ENCODE measurements around the gene HSF5.
"Not testable (repeated sequence)": the region's sequence is repeated elsewhere in the genome, so short reads cannot be mapped to it uniquely, and the experiment has no call there.

Gene HSF5

DNA sequence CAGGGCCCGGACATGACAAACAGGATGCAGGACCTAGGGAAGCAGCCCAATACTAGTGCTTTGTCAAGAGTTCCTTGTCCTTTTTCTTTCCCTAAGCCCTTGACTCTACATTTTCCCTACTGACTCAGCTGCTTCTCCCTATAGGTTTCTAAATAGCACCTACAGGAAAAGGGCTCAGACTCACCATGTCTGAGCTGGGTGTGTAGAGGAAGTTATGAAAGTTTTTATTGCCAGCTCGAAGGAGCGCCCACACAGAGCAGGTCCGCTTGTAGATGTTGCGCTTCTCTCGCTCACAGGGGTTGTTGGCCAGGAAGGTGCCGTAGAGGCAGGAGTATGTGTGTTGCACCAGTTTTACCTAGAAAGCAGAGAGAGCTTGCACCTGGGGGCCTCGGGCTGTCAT, 15.7 kb upstream of the HSF5 start:
- in situ Hi-C loops (cut with MboI; ENCODE audit: low sequenced_read_pairs, unreplicated experiment), result no loop called here

DNA sequence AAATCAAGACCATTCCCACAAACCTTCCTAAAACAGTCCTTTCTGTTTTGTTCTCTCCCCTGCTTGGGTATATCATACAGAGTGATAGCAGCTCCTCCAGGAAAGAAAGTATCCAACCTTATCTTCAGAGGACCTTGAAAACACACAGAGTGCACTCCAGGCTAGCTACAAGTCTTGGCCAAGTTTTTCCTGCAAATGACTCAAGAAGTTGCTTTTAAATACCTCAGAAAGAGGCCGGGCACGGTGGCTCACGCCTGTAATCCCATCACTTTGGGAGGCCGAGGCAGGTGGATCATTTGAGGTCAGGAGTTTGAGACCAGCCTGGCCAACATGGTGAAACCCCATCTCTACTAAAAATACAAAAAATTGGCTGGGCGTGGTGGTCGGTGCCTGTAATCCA, 14.9 kb upstream of the HSF5 start:
- DNase-seq (ENCODE audit: low spot score); in situ Hi-C loops (cut with MboI; ENCODE audit: low sequenced_read_pairs, unreplicated experiment): not testable (repeated sequence)

More for the DNA sequence above, 15.7 kb upstream of the HSF5 start:
- DNase-seq (ENCODE audit: low spot score), result no peak
- TF ChIP-seq, protein P1, sequence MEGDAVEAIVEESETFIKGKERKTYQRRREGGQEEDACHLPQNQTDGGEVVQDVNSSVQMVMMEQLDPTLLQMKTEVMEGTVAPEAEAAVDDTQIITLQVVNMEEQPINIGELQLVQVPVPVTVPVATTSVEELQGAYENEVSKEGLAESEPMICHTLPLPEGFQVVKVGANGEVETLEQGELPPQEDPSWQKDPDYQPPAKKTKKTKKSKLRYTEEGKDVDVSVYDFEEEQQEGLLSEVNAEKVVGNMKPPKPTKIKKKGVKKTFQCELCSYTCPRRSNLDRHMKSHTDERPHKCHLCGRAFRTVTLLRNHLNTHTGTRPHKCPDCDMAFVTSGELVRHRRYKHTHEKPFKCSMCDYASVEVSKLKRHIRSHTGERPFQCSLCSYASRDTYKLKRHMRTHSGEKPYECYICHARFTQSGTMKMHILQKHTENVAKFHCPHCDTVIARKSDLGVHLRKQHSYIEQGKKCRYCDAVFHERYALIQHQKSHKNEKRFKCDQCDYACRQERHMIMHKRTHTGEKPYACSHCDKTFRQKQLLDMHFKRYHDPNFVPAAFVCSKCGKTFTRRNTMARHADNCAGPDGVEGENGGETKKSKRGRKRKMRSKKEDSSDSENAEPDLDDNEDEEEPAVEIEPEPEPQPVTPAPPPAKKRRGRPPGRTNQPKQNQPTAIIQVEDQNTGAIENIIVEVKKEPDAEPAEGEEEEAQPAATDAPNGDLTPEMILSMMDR (IDR thresholded peaks at IDR 0.05; ENCODE audit: borderline replicate concordance, control extremely low read depth, extremely low read depth, insufficient read depth, missing control alignments), result no peak

DNA sequence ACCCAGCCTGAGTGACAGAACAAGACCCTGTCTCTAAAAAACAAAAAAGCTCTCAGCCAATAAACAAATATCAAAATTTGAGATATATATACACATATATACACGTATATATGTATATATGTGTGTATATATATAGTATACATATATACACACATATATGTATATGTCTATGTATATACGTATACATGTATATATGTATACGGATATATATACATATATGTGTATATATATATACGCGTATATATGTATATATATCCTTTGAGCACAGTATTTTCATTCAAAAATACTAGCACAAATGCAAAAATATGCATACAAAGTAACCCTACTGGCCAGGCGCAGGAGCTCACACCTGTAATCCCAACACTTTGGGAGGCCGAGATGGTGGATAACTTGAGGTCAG, 13.2 kb upstream of the HSF5 start:
- no peak for DNase-seq (ENCODE audit: low spot score)
- in situ Hi-C loops (cut with MboI; ENCODE audit: low sequenced_read_pairs, unreplicated experiment), result no loop called here

DNA sequence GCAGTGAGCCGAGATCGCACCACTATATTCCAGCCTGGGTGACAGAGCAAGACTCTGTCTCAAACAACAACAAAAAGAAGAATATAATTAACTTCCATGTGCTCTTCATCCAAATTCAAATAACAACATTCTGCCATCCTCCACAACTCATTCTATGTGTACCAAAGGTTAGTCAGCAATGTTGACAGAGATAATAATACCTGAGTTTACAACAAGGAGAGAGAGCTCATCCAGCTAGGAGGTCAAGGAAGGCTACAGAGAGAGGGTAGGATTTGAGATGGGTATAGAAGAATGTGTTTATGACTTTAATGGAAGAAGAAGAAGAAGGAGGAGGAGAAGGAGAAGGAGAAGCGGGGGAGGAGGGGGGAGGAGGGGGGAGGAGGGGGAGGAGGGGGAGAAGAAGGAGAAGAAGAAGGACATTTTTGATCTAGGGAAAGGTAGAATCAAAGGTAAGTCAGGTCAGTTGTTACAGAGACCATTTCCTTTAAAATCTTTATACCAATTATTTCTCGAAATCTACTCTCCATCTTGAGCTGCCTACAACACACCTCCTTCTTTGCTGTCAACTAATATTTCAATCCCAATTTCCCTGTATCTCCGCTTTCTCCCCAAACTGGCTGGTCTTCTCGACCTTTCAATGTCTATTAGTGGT, 10.1 kb upstream of the HSF5 start:
- TF ChIP-seq, protein P1 (IDR thresholded peaks at IDR 0.05; ENCODE audit: borderline replicate concordance, control extremely low read depth, extremely low read depth, insufficient read depth, missing control alignments), result no peak
- in situ Hi-C loops (cut with MboI; ENCODE audit: low sequenced_read_pairs, unreplicated experiment), result no loop called here
- DNase-seq (ENCODE audit: low spot score), result no peak

More for the DNA sequence above, 13.2 kb upstream of the HSF5 start:
- TF ChIP-seq, protein P1 (IDR thresholded peaks at IDR 0.05; ENCODE audit: borderline replicate concordance, control extremely low read depth, extremely low read depth, insufficient read depth, missing control alignments), result no peak

DNA sequence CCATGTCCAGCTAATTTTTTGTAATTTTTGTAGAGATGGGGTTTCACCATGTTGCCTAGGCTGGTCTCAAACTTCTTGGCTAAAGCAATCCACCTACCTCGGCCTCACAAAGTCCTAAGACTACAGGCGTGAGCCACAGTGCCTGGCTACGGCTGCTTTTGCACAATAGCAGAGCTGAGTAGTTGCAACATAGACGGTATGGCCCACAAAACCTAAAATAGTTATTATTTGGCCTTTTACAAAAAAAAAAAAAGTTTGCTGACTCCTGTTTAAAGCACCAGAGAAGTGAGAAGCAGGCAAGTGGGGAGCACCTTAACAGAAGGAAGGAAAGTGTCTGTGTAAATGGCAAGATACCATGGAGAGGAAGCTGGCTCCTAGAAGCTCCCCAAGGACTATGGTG, 5.3 kb upstream of the HSF5 start:
- in situ Hi-C loops (cut with MboI; ENCODE audit: low sequenced_read_pairs, unreplicated experiment), result no loop called here
- TF ChIP-seq, protein P1 (IDR thresholded peaks at IDR 0.05; ENCODE audit: borderline replicate concordance, control extremely low read depth, extremely low read depth, insufficient read depth, missing control alignments), result no peak
- DNase-seq (ENCODE audit: low spot score), result no peak

DNA sequence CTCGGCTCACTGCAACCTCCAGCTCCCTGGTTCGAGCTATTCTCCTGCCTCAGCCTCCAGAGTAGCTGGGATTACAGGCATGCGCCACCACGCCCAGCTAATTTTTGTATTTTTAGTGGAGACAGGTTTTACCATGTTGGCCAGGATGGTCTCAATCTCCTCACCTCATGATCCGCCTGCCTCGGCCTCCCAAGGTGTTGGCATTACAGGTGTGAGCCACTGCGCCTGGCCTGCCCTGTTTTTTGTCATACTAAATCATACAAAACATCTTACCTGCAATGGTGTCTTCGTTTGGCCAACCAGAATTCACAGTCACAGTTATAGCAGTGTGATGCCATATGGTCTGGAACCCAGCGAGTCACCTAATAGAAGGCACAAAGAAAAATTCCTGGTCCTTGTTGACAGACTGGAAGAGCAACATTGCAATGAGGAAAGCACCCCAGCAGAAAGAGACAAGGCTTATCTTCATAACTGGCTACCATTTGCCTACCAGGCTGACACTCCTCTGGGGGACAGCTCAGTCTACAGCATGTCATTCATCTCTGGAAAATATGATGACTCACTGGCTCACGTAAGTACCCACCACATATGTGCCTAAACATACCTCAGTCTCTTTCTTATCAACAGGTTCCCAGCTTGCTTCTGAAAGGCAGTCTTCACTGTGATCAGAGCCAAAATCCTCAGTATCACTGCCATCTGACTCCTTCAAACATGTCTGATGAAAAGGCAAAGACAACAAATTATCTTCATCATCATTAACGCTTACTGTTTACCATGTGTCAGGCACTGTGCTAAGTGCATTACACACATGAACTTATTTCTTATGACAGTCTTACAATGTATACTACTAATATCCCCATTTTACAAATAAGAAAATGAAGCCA, 4.3 kb upstream of the HSF5 start:
- in situ Hi-C loops (cut with MboI; ENCODE audit: low sequenced_read_pairs, unreplicated experiment), result no loop called here
- TF ChIP-seq, protein P1 (IDR thresholded peaks at IDR 0.05; ENCODE audit: borderline replicate concordance, control extremely low read depth, extremely low read depth, insufficient read depth, missing control alignments), result no peak
- no peak for DNase-seq (ENCODE audit: low spot score)

DNA sequence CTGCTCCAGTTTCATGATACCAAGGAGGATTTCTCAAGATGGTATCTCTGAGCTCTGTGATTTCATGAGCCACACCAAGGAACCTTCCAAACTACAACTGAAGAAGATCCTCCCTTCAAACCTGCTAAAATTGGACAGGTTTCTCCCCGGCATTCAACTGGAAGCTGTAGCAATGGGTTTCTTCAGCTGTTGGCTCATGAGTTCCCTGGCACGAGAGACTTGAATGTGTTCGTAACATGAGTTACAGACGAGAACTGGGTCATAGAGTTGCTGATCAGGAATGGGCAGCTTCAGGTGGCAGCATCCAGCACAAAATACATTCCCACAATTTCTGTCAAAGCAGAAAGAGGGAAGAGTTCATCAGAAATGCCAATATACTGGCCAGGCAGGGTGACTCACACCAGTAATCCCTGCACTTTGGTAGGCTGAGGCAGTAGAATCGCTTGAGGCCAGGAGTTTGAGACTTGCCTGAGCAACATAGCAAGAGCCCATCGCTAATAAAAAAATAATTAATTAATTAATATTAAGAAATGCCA, 3.4 kb upstream of the HSF5 start:
- in situ Hi-C loops (cut with MboI; ENCODE audit: low sequenced_read_pairs, unreplicated experiment), result no loop called here
- TF ChIP-seq, protein P1 (IDR thresholded peaks at IDR 0.05; ENCODE audit: borderline replicate concordance, control extremely low read depth, extremely low read depth, insufficient read depth, missing control alignments), result no peak

More for the DNA sequence above, 3.4 kb upstream of the HSF5 start:
- no peak for DNase-seq (ENCODE audit: low spot score)

Measured in GM13976 (cell line).